GM23248 (cell line): ENCODE results near the gene ACVR1C.

Source experiments
- EZH2 ChIP-seq: fragments of 200-600 bp; sonication (generic); IDR thresholded peaks from 2 replicates; pipeline ENCODE4 v1.6.1; 2018; ENCODE audit warnings: antibody characterized with exemption, mild to moderate bottlenecking; ENCODE audit not compliant: insufficient read depth, poor library complexity, severe bottlenecking
- EZH2phosphoT487 ChIP-seq: fragments of 200-600 bp; sonication (generic); IDR thresholded peaks from 2 replicates; pipeline ENCODE4 v1.6.1; 2018; ENCODE audit warnings: antibody characterized with exemption, moderate library complexity, mild to moderate bottlenecking, low read depth; ENCODE audit not compliant: insufficient read depth

GRCh38 chr2:157672129-157672528, 43.5 kb upstream of the ACVR1C start:
- TF ChIP-seq EZH2phosphoT487 (no peak), EZH2 (no peak)
